Activated T-helper 17 cell treated with anti-CD3 and anti-CD28 coated beads, Interleukin-2, amount 50 U/mL, for 72 hours (primary cell): ENCODE results near the gene DDX47. TPM values are rescaled to one million over a fixed set of nuclear protein-coding genes. Genes with fewer than 3 reads are reported as not detected.

ENCODE experiments used
- total RNA-seq, 2 donors: library from RNA; stranded (reverse); gene quantifications; one replicate each; pipeline ENCODE4 v1.2.3, GENCODE V29; 2022

Gene DDX47
- total RNA-seq, 2 donors from 2014 or later: 90.0 to 90.4 TPM

Other genes starting within 250 kb of the DDX47 start
- 10 to 100 TPM; 19.5 to 25.2 TPM for gene CREBL2, start 201.5 kb upstream of the DDX47 start, total RNA-seq
- 10 to 100 TPM; 25.2 to 32.7 TPM for gene GPR19, start 117.2 kb upstream of the DDX47 start, total RNA-seq
- gene CDKN1B, start 96.0 kb upstream of the DDX47 start, total RNA-seq: 10 to 100 TPM; 41.1 to 95.4 TPM
- gene APOLD1, start 27.7 kb upstream of the DDX47 start, total RNA-seq: 10 to 100 TPM in 1 of 2 donors, 1 to 10 TPM in 1; 8.7 to 42.2 TPM
- 1 to 10 TPM in 1 of 2 donors, under 1 TPM in 1; 0.99 to 2.9 TPM for gene GPRC5A, start 78.2 kb downstream of the DDX47 start, total RNA-seq
- not detected for gene GPRC5D, start 138.8 kb downstream of the DDX47 start, total RNA-seq
- 10 to 100 TPM; 14.4 to 16.3 TPM for gene HEBP1, start 186.9 kb downstream of the DDX47 start, total RNA-seq
- gene FAM234B, start 231.0 kb downstream of the DDX47 start, total RNA-seq: 10 to 100 TPM in 1 of 2 donors, 1 to 10 TPM in 1; 9.7 to 14.7 TPM